Thoracic aorta (tissue), 2 donors: Measurements from ENCODE around the gene ERBB4. TPM values are rescaled to one million over a fixed set of nuclear protein-coding genes. Genes with fewer than 3 reads are reported as not detected.
"Not testable (repeated sequence)": the region's sequence is repeated elsewhere in the genome, so short reads cannot be mapped to it uniquely, and the experiment has no call there.

Experiments used
- ATAC-seq: fragments of 150-250 bp; one replicate; pipeline ENCODE4 v1.8.0; 2017; ENCODE audit warnings: low read depth; ENCODE audit not compliant: insufficient number of reproducible peaks, low FRiP score
- DNase-seq: peaks from one replicate; pipeline ENCODE4 v3.0.0-alpha.2; 2020; ENCODE audit warnings: low spot score
- H3K27ac ChIP-seq, 2 donors: fragments of 200-600 bp; sonication (generic); 1 replicate in 1 of 2; 2 replicates in 1 of 2; pipeline ENCODE4 v1.5.1; 2016; ENCODE audit warnings: mild to moderate bottlenecking in 2 of 2, moderate library complexity in 2 of 2
- H3K27me3 ChIP-seq: fragments of 200-600 bp; sonication (generic); replicated peaks from 2 replicates; pipeline ENCODE4 v1.6.0; 2016; ENCODE audit warnings: mild to moderate bottlenecking; ENCODE audit not compliant: insufficient read depth
- H3K36me3 ChIP-seq: fragments of 200-600 bp; sonication (generic); one replicate; pipeline ENCODE4 v1.5.1; 2016
- H3K4me1 ChIP-seq, 2 donors: fragments of 200-600 bp; sonication (generic); 1 replicate in 1 of 2; 2 replicates in 1 of 2; pipeline versions ENCODE4 v1.5.1 to v1.6.0; 2016; ENCODE audit warnings: low read depth in 2 of 2, mild to moderate bottlenecking in 1 of 2; ENCODE audit not compliant: control insufficient read depth in 1 of 2
- H3K4me3 ChIP-seq: fragments of 200-600 bp; sonication (generic); 2 replicates; pipeline ENCODE4 v1.5.1; 2016; ENCODE audit warnings: mild to moderate bottlenecking
- H3K9me3 ChIP-seq: fragments of 200-600 bp; sonication (generic); 2 replicates; pipeline ENCODE4 v1.5.1; 2016
- total RNA-seq, 2 donors: library from RNA; depleted of rRNA; stranded (reverse); fragments of >200 nt; gene quantifications; one replicate each; pipeline versions ENCODE4 v1.1.0 to v1.2.3, GENCODE V29; 2016
- TF ChIP-seq, protein P1 (sequence below): fragments of 200-600 bp; sonication (generic); IDR thresholded peaks from one replicate; pipeline ENCODE4 v1.5.1; 2019; ENCODE audit warnings: antibody characterized with exemption

Gene ERBB4
- total RNA-seq, 2 donors from 2014 or later = 15.7 to 29.3 TPM

DNA sequence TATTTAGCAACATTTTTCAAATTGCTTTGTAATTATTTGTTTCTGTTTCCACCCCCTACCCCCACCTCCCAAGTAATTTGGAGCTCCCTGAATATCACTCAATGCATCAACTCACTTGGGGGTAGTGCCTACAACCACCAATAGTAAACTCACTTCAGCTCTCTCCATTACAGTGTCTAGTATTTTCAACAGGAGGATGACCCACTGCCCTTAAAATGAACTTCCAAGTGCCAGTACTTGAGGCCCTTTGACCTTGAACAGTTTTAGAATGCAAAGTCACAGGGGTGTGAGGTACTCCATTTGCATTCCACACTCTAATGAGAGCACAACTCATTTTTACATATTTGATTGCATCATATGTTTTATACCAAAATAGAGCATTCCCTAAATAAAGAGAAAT lies 523.0 kb downstream of the ERBB4 start:
- DNase-seq = no peak
- Histone ChIP-seq H3K4me1 (peaks cover 23 to 26% of the 10 kb centered on the region in 2 donors), H3K27ac (no peak overlapping the region), H3K9me3 (no peaks in the 10 kb centered on the region), H3K27me3 (no peaks in the 10 kb centered on the region), H3K36me3 (no peaks in the 10 kb centered on the region), H3K4me3 (no peak overlapping the region)
- TF ChIP-seq, protein P1, sequence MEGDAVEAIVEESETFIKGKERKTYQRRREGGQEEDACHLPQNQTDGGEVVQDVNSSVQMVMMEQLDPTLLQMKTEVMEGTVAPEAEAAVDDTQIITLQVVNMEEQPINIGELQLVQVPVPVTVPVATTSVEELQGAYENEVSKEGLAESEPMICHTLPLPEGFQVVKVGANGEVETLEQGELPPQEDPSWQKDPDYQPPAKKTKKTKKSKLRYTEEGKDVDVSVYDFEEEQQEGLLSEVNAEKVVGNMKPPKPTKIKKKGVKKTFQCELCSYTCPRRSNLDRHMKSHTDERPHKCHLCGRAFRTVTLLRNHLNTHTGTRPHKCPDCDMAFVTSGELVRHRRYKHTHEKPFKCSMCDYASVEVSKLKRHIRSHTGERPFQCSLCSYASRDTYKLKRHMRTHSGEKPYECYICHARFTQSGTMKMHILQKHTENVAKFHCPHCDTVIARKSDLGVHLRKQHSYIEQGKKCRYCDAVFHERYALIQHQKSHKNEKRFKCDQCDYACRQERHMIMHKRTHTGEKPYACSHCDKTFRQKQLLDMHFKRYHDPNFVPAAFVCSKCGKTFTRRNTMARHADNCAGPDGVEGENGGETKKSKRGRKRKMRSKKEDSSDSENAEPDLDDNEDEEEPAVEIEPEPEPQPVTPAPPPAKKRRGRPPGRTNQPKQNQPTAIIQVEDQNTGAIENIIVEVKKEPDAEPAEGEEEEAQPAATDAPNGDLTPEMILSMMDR = no peak
- ATAC-seq = no peak

DNA sequence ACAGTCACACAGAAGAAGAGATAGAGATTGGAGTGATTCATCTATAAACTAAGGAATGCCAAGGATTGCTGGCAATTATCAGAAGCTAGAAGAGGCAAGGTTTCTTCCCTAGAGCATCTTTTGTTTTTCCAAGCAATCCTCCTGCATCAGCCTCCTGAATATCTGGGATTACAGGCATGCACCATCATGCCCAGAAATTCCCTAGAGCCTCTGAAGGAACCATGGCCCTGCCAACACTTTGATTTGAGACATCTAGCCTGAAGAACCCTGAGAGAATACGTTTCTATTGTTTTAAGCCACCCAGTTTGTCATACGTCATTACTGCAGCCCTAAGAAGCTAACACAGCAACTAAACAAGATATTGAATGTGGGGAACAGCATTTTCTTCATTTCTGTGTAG lies 525.0 kb downstream of the ERBB4 start:
- ATAC-seq (no peak), DNase-seq (no peak)
- Histone ChIP-seq H3K27me3 (no peaks in the 10 kb centered on the region), H3K4me1 (peaks cover 23 to 26% of the 10 kb centered on the region in 2 donors), H3K36me3 (no peaks in the 10 kb centered on the region), H3K9me3 (no peaks in the 10 kb centered on the region), H3K27ac (no peak overlapping the region), H3K4me3 (no peak overlapping the region)
- TF ChIP-seq, protein P1 = no peak

DNA sequence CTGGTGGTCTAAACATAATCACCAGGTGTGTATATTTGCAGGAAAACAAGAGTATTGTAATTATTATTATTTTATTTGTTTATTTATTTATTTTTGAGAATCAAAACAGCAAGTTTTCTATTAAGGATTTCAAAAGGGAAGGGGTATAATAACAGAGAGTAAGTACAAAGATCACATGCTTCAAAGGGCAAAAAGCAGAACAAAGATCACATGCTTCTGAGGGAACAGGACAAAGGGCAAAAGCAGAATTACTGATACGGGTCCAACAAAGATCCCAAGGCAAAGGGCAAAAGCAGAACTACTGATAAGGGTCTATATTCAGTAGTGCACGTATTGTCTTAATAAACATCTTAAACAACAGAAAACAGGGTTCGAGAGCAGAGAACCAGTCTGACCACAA lies 528.3 kb downstream of the ERBB4 start:
- not testable (repeated sequence) for H3K36me3 ChIP-seq, DNase-seq, H3K4me3 ChIP-seq, H3K9me3 ChIP-seq, ATAC-seq, H3K27ac ChIP-seq, H3K27me3 ChIP-seq
- peaks cover 9 to 16% of the 10 kb centered on the region in 2 donors for H3K4me1 ChIP-seq

DNA sequence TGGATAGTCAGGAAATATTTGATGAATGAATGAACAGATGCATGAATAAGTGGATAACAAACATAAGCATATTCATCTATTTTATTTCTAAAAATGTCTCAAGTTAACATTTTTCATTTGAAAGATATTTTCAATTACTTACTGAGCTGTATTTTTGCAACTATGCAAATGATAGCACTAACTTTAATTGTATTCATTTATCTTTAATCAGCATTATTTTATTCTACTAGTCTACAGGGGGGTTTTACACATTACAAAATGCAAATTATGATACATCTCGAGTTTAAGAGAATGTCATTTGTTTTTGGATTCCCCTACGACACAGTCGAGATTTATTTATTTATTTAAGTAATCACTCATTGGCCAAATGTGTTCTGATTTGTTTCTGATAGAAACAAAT lies 530.6 kb downstream of the ERBB4 start:
- ATAC-seq = no peak
- no peak for DNase-seq
- Histone ChIP-seq H3K27me3 (no peaks in the 10 kb centered on the region), H3K9me3 (no peaks in the 10 kb centered on the region), H3K36me3 (no peaks in the 10 kb centered on the region), H3K4me3 (no peak overlapping the region), H3K27ac (no peak overlapping the region), H3K4me1 (peaks cover 4% of the 10 kb centered on the region in 2 donors)
- TF ChIP-seq, protein P1 = no peak

DNA sequence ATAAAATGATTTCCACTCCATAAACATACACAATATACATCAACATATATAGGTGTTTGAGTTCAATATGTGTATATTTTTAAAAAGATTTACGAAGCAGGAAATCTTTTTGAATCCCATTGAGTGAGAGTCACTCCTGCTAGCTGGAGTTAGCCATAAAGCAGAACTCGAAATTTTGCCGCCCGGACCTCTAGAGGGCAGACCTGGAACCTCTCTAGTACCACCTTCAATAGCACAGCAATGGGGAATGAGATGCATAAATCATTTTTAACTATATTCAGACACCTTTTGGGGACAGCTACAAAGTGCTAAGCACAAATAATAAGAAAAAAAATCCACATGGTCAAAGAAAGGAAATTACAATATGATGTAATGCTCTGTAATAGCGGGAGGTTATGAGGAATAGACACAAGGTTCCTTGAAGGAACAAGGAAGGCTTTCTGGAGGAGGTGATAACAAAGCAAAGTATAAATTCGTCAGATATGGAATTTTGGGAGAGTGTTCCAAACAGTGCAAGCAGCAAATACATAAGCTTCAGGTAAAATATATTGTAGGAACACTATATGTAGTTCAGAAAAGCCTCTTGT lies 533.4 kb downstream of the ERBB4 start:
- Histone ChIP-seq H3K27ac (no peak overlapping the region), H3K4me3 (no peak overlapping the region), H3K4me1 (peaks cover 0 to 5% of the 10 kb centered on the region in 2 donors), H3K9me3 (no peaks in the 10 kb centered on the region), H3K36me3 (no peaks in the 10 kb centered on the region), H3K27me3 (no peaks in the 10 kb centered on the region)
- no peak for DNase-seq
- TF ChIP-seq, protein P1 = peak; percentile 8
- no peak for ATAC-seq

DNA sequence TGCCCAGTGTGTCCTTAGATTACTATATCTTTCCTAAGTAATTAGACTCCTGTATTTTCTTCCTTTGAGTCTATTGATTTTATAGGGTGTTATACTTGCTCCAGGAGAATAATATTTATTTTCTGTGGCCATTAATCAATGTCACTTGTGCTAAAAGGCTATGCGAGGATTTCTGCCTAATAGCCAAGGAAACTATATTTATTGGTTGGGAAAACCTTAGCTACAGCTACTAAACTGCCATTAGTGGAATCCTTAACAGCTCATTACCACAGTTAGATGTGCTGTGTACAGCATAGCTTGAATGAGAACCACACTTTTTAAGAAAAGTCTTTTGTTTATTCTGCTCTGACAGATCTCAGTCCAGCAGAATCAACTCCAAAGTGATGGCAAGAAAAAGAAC lies 537.3 kb downstream of the ERBB4 start:
- TF ChIP-seq, protein P1 = no peak
- H3K27me3 ChIP-seq = no peaks in the 10 kb centered on the region
- H3K36me3 ChIP-seq = no peaks in the 10 kb centered on the region
- H3K9me3 ChIP-seq = no peaks in the 10 kb centered on the region
- ATAC-seq (no peak), DNase-seq (no peak)
- no peak overlapping the region for H3K27ac ChIP-seq
- H3K4me1 ChIP-seq = peaks cover 0 to 5% of the 10 kb centered on the region in 2 donors
- no peak overlapping the region for H3K4me3 ChIP-seq
